K562 (cell line): ENCODE data around the gene NECTIN1. TPM values are rescaled to one million over a fixed set of nuclear protein-coding genes. Genes with fewer than 3 reads are reported as not detected.

Experiments
- ADNP ChIP-seq: fragments of 200-800 bp; sonication (Bioruptor generic); IDR thresholded peaks from 2 replicates; pipeline ENCODE4 v1.6.1; 2016; ENCODE audit warnings: missing genetic modification characterization, missing compliant biosample characterization
- GATA2 ChIP-seq: sonication (generic); formaldehyde crosslinking; IDR thresholded peaks from 2 replicates; pipeline ENCODE4 v1.4.0; 2020; ENCODE audit warnings: mild to moderate bottlenecking, missing genetic modification reagents
- HMG20A ChIP-seq: fragments of 450-650 bp; formaldehyde crosslinking; conservative IDR thresholded peaks from 2 replicates; pipeline ENCODE4 v1.4.0; 2020; ENCODE audit warnings: mild to moderate bottlenecking, mixed read lengths
- KHSRP ChIP-seq: fragments of 450-650 bp; IDR thresholded peaks from 2 replicates; pipeline ENCODE4 v1.6.1; 2017
- MTA2 ChIP-seq: fragments of 450-650 bp; IDR thresholded peaks from 2 replicates; pipeline ENCODE4 v1.6.1; 2016; ENCODE audit warnings: low read depth
- MYBL2 ChIP-seq, 2 experiments: fragments of 450-650 bp in 1 of 2; sonication (generic) in 1 of 2; formaldehyde crosslinking in 1 of 2; IDR thresholded peaks; 2 replicates each; pipeline versions ENCODE4 v1.6.1 to v1.8.1; 2017 to 2022; ENCODE audit warnings: borderline replicate concordance in 1 of 2, inconsistent platforms in 1 of 2, low read depth in 1 of 2, mild to moderate bottlenecking in 1 of 2, missing genetic modification reagents in 1 of 2, moderate library complexity in 1 of 2
- PPARD ChIP-seq: fragments of 250-450 bp; sonication (Bioruptor Pico); IDR thresholded peaks from 2 replicates; pipeline ENCODE4 v1.8.0; 2022; ENCODE audit warnings: inconsistent platforms, mild to moderate bottlenecking, moderate library complexity
- PURB ChIP-seq: sonication (generic); formaldehyde crosslinking; IDR thresholded peaks from 2 replicates; pipeline ENCODE4 v1.9.0; 2021; ENCODE audit warnings: low read depth, mild to moderate bottlenecking, missing genetic modification reagents
- SMAD4 ChIP-seq: fragments of 250-450 bp; sonication (Bioruptor Pico); conservative IDR thresholded peaks from 2 replicates; pipeline ENCODE4 v1.8.0; 2021; ENCODE audit warnings: inconsistent platforms, mild to moderate bottlenecking, moderate library complexity
- SMARCA5 ChIP-seq: fragments of 450-650 bp; IDR thresholded peaks from 2 replicates; pipeline ENCODE4 v1.6.1; 2016
- TCF3 ChIP-seq: sonication (generic); formaldehyde crosslinking; IDR thresholded peaks from 2 replicates; pipeline ENCODE4 v1.4.0; 2020; ENCODE audit warnings: mild to moderate bottlenecking, missing genetic modification reagents
- TEAD1 ChIP-seq, 2 experiments: fragments of 450-650 bp in 1 of 2; sonication (generic) in 1 of 2; formaldehyde crosslinking; IDR thresholded peaks; 2 replicates each; pipeline versions ENCODE4 v1.4.0 to v1.8.0; 2020 to 2022; ENCODE audit warnings: mild to moderate bottlenecking in 2 of 2, missing genetic modification reagents in 1 of 2
- ZKSCAN3 ChIP-seq: fragments of 250-450 bp; sonication (Bioruptor Pico); IDR thresholded peaks from 2 replicates; pipeline ENCODE4 v1.4.0; 2020
- ZNF253 ChIP-seq: fragments of 250-450 bp; sonication (Bioruptor Pico); conservative IDR thresholded peaks from 2 replicates; pipeline ENCODE4 v1.6.1; 2021; ENCODE audit warnings: mild to moderate bottlenecking
- ZNF347 ChIP-seq: fragments of 450-650 bp; formaldehyde crosslinking; IDR thresholded peaks from 2 replicates; pipeline ENCODE4 v1.4.0; 2020; ENCODE audit warnings: low read depth, mild to moderate bottlenecking, moderate library complexity
- ZNF445 ChIP-seq: fragments of 250-450 bp; sonication (Bioruptor Pico); IDR thresholded peaks from 2 replicates; pipeline ENCODE4 v1.4.0; 2020; ENCODE audit warnings: low read depth, mild to moderate bottlenecking, moderate library complexity
- polyA plus RNA-seq, 8 experiments: library from polyadenylated mRNA; depleted of rRNA in 4 of 8; stranded (reverse) in 5 of 8; unstranded in 3 of 8; fragments of >200 nt; fragmentation: Nextera tagmentation in 2 of 8; fragmentation: Illumina TruSeq in 1 of 8; extraction: Ambion mirVana in 2 of 8; extraction: Trizol in 1 of 8; gene quantifications; 2 replicates each; pipeline versions ENCODE4 v1.2.1 to v1.2.3, GENCODE V29; 2011 to 2014; ENCODE audit warnings: inconsistent platforms in 1 of 8, missing spikeins in 1 of 8
- total RNA-seq, 7 experiments: library from RNA; depleted of rRNA in 6 of 7; stranded (reverse); fragments of >200 nt in 6 of 7; fragmentation: Illumina TruSeq in 2 of 7; extraction: Trizol in 2 of 7; gene quantifications; 2 replicates each; pipeline versions ENCODE4 v1.2.1 to v1.2.3, GENCODE V29; 2011 to 2021; ENCODE audit warnings: low replicate concordance in 1 of 7
- TF ChIP-seq, protein P1 (sequence below): fragments of 450-650 bp; IDR thresholded peaks from 2 replicates; pipeline ENCODE4 v1.7.1; 2018; ENCODE audit warnings: mild to moderate bottlenecking, low read depth; ENCODE audit not compliant: partially characterized antibody
- TF ChIP-seq, protein P2 (sequence below), 2 experiments: fragments of 450-650 bp; IDR thresholded peaks; 2 replicates each; pipeline ENCODE4 v1.6.1; 2016; ENCODE audit warnings: mild to moderate bottlenecking in 2 of 2, borderline replicate concordance in 1 of 2, low read depth in 1 of 2, moderate library complexity in 1 of 2

Gene NECTIN1
- total and polyA plus RNA-seq, 9 of the 15 experiments (the other 6 are each of a cell fraction or from before 2014, with no cell fraction given), result 0.09 to 0.53 (median 0.23) TPM; not detected in 2

DNA sequence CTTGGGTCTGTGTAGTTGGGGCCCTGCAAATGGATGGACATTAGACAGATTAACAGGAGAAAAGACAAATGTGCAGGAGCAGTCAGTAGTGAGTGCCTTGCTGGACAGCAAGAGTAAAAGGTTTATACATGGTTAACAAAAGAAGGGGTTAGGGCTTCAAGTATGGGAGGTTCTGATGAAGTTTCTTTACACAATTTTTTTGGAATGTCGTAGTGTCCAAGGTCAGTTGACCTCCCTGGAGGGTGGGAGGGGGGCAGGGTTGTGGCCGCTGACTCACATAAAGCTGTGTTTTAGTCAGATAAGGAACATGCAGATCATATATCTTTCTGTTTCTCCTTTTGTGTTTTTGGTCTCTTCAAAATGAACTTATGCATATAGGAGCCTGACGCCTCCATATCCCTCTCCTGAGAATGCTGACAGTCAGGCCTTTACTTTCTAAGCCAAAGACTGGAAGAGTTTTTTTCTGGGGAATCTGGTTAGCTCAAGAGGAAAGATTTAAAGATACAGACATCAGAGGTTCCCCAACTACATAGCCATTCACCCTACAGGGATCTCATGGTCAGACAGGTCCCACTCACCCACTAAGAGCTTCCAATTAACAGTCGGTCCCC, 134.3 kb downstream of the NECTIN1 start (continued):
- TF ChIP-seq, protein P1, sequence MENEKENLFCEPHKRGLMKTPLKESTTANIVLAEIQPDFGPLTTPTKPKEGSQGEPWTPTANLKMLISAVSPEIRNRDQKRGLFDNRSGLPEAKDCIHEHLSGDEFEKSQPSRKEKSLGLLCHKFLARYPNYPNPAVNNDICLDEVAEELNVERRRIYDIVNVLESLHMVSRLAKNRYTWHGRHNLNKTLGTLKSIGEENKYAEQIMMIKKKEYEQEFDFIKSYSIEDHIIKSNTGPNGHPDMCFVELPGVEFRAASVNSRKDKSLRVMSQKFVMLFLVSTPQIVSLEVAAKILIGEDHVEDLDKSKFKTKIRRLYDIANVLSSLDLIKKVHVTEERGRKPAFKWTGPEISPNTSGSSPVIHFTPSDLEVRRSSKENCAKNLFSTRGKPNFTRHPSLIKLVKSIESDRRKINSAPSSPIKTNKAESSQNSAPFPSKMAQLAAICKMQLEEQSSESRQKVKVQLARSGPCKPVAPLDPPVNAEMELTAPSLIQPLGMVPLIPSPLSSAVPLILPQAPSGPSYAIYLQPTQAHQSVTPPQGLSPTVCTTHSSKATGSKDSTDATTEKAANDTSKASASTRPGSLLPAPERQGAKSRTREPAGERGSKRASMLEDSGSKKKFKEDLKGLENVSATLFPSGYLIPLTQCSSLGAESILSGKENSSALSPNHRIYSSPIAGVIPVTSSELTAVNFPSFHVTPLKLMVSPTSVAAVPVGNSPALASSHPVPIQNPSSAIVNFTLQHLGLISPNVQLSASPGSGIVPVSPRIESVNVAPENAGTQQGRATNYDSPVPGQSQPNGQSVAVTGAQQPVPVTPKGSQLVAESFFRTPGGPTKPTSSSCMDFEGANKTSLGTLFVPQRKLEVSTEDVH, result no peak
- TF ChIP-seq GATA2 (CRISPR knock-in tag) (peak; percentile 84), ZNF347 (no peak), MYBL2 (IDR thresholded peaks at IDR 0.05; ENCODE audit: low read depth) (no peak), MYBL2 (CRISPR knock-in tag; IDR thresholded peaks at IDR 0.05; ENCODE audit: borderline replicate concordance) (no peak), SMARCA5 (no peak), MTA2 (peak; percentile 84), PURB (CRISPR knock-in tag) (no peak), TCF3 (CRISPR knock-in tag) (peak; percentile 91), ZKSCAN3 (no peak), ZNF253 (no peak), KHSRP (no peak), HMG20A (CRISPR knock-in tag) (no peak), ZNF445 (CRISPR knock-in tag) (no peak), PPARD (CRISPR knock-in tag) (no peak), TEAD1 (CRISPR knock-in tag; IDR thresholded peaks at IDR 0.05) (peak in 1 of 2 experiments; percentile 68; a peak in 1 of 4 replicates), ADNP (tag) (no peak), SMAD4 (peak; percentile 41; the same call in 1 of the 2 replicates)
- TF ChIP-seq, protein P2, sequence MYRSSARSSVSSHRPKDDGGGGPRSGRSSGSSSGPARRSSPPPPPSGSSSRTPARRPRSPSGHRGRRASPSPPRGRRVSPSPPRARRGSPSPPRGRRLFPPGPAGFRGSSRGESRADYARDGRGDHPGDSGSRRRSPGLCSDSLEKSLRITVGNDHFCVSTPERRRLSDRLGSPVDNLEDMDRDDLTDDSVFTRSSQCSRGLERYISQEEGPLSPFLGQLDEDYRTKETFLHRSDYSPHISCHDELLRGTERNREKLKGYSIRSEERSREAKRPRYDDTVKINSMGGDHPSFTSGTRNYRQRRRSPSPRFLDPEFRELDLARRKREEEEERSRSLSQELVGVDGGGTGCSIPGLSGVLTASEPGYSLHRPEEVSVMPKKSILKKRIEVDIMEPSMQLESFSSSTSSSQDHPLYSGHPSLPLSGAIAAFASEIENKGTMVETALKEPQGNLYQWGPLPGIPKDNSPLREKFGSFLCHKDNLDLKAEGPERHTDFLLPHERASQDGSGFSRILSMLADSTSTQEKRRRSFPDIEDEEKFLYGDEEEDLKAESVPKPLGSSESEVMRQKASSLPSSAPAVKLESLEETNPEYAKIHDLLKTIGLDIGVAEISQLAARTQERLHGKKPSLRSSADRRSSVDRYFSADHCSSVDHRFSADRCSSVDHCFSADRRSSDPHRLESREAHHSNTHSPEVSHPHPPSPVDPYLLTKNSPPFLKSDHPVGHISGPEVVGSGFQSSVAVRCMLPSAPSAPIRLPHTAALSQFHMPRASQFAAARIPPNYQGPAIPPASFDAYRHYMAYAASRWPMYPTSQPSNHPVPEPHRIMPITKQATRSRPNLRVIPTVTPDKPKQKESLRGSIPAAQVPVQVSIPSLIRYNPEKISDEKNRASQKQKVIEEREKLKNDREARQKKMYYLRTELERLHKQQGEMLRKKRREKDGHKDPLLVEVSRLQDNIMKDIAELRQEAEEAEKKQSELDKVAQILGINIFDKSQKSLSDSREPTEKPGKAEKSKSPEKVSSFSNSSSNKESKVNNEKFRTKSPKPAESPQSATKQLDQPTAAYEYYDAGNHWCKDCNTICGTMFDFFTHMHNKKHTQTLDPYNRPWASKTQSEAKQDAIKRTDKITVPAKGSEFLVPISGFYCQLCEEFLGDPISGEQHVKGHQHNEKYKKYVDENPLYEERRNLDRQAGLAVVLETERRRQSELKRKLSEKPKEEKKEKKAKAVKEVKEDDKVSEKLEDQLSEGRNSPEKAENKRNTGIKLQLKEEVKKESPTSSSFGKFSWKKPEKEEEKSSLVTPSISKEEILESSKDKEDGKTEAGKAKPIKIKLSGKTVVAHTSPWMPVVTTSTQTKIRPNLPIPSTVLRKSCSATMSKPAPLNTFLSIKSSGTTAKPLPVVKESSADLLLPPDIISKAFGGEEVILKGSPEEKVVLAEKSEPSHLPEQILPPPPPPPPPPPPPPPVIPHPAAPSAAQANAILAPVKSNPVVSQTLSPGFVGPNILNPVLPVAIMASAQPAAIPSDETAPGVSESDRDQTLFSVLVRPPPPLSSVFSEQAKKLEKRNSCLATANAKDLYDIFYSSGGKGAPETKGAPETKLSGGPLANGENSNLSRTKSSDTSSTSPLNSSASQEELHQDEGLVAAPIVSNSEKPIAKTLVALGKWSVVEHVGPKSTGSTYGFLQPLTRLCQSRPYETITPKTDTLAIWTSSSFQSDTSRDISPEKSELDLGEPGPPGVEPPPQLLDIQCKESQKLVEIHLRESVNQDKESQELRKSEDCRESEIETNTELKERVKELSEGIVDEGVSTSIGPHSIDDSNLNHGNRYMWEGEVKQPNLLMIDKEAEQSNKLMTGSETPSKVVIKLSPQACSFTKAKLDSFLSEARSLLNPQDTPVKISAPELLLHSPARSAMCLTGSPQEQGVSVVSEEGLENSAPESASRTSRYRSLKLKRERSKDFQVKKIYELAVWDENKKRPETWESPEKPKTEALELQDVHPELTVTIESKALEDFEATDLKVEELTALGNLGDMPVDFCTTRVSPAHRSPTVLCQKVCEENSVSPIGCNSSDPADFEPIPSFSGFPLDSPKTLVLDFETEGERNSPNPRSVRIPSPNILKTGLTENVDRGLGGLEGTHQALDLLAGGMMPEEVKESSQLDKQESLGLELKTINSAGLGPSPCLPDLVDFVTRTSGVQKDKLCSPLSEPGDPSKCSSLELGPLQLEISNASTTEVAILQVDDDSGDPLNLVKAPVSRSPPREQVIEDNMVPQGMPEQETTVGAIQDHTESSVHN (IDR thresholded peaks at IDR 0.05; ENCODE audit: borderline replicate concordance in 1 of 2, low read depth in 1 of 2), result no peak
